ENCODE data around the gene LPAR5. TPM values are rescaled to one million over a fixed set of nuclear protein-coding genes. Genes with fewer than 3 reads are reported as not detected.

LPAR5 gene
- total RNA-seq (2021), result 0.15 and 0.17 TPM in 2 replicates
- Bru-seq, nascent RNA, result not detected
- BruChase-seq, experiment 1, labeled RNA remaining after a 2-hour chase, result percentile 14 among the genes with signal in this experiment
- percentile 16 among the genes with signal in this experiment for BruChase-seq, experiment 2, labeled RNA remaining after a 6-hour chase
- long read RNA-seq, result 0 reads

- DNase-seq (ENCODE audit: low spot score), result no peak
- TF ChIP-seq EZH2 (IDR thresholded peaks at IDR 0.05; ENCODE audit: borderline replicate concordance, low read depth, low read length, poor library complexity, severe bottlenecking), result no peak
- TF ChIP-seq CTCF (conservative IDR thresholded peaks at IDR 0.05; ENCODE audit: low read depth, low read length), result no peak
- no peaks in the 10 kb centered on the region for H3K27me3 ChIP-seq (replicated peaks; ENCODE audit: insufficient read depth, low read depth, low read length, poor library complexity)
- H3K27ac ChIP-seq (ENCODE audit: low read depth, low read length, poor library complexity, severe bottlenecking), result no peak within 1 kb of the TSS
- no peaks in the 10 kb centered on the region for H3K9me3 ChIP-seq (ENCODE audit: low read depth, low read length, poor library complexity, severe bottlenecking)
- H3K36me3 ChIP-seq (ENCODE audit: insufficient read depth, low read length, poor library complexity, severe bottlenecking), result no peaks in the 10 kb centered on the region
- POLR2A ChIA-PET (ENCODE audit: low non-redundant PET), result no interaction called here
- CTCF ChIA-PET, result no interaction called here
- BruUV-seq (replicated peaks), result no TSS peak
- intact Hi-C loops (cut with micrococcal nuclease; ENCODE audit: unreplicated experiment), result no loop called here
- peaks cover 11% of the 10 kb centered on the region for H3K4me1 ChIP-seq (ENCODE audit: insufficient read depth, low read length, poor library complexity, severe bottlenecking)
- no peak within 1 kb of the TSS for H3K4me3 ChIP-seq (ENCODE audit: low read depth, low read length, poor library complexity, severe bottlenecking)
These were observed at the start of gene LPAR5 for GRCh38 chr12:6635856-6636531. Gene LPAR5, minus strand, starts transcription at chr12:6635959. Its CDS starts 14,711 bp downstream, at chr12:6621248.

GRCh38 chr12:6684609-6685008, 48.9 kb upstream of the LPAR5 start:
- TF ChIP-seq CTCF (conservative IDR thresholded peaks at IDR 0.05; ENCODE audit: low read depth, low read length), result peak; percentile 74
- no peak for TF ChIP-seq EZH2 (IDR thresholded peaks at IDR 0.05; ENCODE audit: borderline replicate concordance, low read depth, low read length, poor library complexity, severe bottlenecking)
- no TSS peak for BruUV-seq (replicated peaks)
- DNase-seq (ENCODE audit: low spot score), result peak; percentile 70
- peaks cover 20% of the 10 kb centered on the region for H3K4me1 ChIP-seq (ENCODE audit: insufficient read depth, low read length, poor library complexity, severe bottlenecking)
- POLR2A ChIA-PET (ENCODE audit: low non-redundant PET), result interaction anchor here (0.5 kb wide), 2 partner anchors 21 to 151 kb away, joined by 5 to 6 read pairs; partner anchors contain the start of gene GAPDH
- CTCF ChIA-PET, result interaction anchor here (0.8 to 1.0 kb wide), 4 partner anchors 66 to 121 kb away, joined by 3 to 4 read pairs (median 4); no protein-coding TSS in a partner anchor
- no peaks in the 10 kb centered on the region for H3K9me3 ChIP-seq (ENCODE audit: low read depth, low read length, poor library complexity, severe bottlenecking)
- no peak overlapping the region for H3K4me3 ChIP-seq (ENCODE audit: low read depth, low read length, poor library complexity, severe bottlenecking)
- H3K27me3 ChIP-seq (replicated peaks; ENCODE audit: insufficient read depth, low read depth, low read length, poor library complexity), result no peaks in the 10 kb centered on the region
- intact Hi-C loops (cut with micrococcal nuclease; ENCODE audit: unreplicated experiment), result no loop called here
- no peak overlapping the region for H3K27ac ChIP-seq (ENCODE audit: low read depth, low read length, poor library complexity, severe bottlenecking)
- H3K36me3 ChIP-seq (ENCODE audit: insufficient read depth, low read length, poor library complexity, severe bottlenecking), result peaks cover 6% of the 10 kb centered on the region

GRCh38 chr12:6676962-6677361, 41.2 kb upstream of the LPAR5 start:
- no peak for DNase-seq (ENCODE audit: low spot score)
- Histone ChIP-seq H3K4me3 (ENCODE audit: low read depth, low read length, poor library complexity, severe bottlenecking) (no peak overlapping the region), H3K9me3 (ENCODE audit: low read depth, low read length, poor library complexity, severe bottlenecking) (no peaks in the 10 kb centered on the region), H3K27ac (ENCODE audit: low read depth, low read length, poor library complexity, severe bottlenecking) (no peak overlapping the region), H3K27me3 (replicated peaks; ENCODE audit: insufficient read depth, low read depth, low read length, poor library complexity) (no peaks in the 10 kb centered on the region), H3K4me1 (ENCODE audit: insufficient read depth, low read length, poor library complexity, severe bottlenecking) (no peaks in the 10 kb centered on the region), H3K36me3 (ENCODE audit: insufficient read depth, low read length, poor library complexity, severe bottlenecking) (peaks cover 67% of the 10 kb centered on the region)
- TF ChIP-seq CTCF (conservative IDR thresholded peaks at IDR 0.05; ENCODE audit: low read depth, low read length) (no peak), EZH2 (IDR thresholded peaks at IDR 0.05; ENCODE audit: borderline replicate concordance, low read depth, low read length, poor library complexity, severe bottlenecking) (no peak)
- intact Hi-C loops (cut with micrococcal nuclease; ENCODE audit: unreplicated experiment), result no loop called here
- BruUV-seq (replicated peaks), result no TSS peak
- ChIA-PET CTCF (no interaction called here), POLR2A (ENCODE audit: low non-redundant PET) (no interaction called here)

Data from A673 (cell line).